OCI-LY7 (cell line): ENCODE measurements around the gene RIMBP3B.
"Not testable (repeated sequence)": the region's sequence is repeated elsewhere in the genome, so short reads cannot be mapped to it uniquely, and the experiment has no call there.

Experiments
- EZH2phosphoT487 ChIP-seq: fragments of 200-600 bp; sonication (generic); IDR thresholded peaks from 2 replicates; pipeline ENCODE4 v1.6.1; 2018; ENCODE audit warnings: low read depth, borderline replicate concordance, mild to moderate bottlenecking, mixed run types, antibody characterized with exemption, low read length, moderate library complexity, mixed read lengths
- TF ChIP-seq, protein P1 (sequence below): fragments of 200-600 bp; sonication (generic); conservative IDR thresholded peaks from 2 replicates; pipeline ENCODE4 v1.5.1; 2014; ENCODE audit warnings: mild to moderate bottlenecking, antibody characterized with exemption, low read length, moderate library complexity, mixed read lengths

DNA sequence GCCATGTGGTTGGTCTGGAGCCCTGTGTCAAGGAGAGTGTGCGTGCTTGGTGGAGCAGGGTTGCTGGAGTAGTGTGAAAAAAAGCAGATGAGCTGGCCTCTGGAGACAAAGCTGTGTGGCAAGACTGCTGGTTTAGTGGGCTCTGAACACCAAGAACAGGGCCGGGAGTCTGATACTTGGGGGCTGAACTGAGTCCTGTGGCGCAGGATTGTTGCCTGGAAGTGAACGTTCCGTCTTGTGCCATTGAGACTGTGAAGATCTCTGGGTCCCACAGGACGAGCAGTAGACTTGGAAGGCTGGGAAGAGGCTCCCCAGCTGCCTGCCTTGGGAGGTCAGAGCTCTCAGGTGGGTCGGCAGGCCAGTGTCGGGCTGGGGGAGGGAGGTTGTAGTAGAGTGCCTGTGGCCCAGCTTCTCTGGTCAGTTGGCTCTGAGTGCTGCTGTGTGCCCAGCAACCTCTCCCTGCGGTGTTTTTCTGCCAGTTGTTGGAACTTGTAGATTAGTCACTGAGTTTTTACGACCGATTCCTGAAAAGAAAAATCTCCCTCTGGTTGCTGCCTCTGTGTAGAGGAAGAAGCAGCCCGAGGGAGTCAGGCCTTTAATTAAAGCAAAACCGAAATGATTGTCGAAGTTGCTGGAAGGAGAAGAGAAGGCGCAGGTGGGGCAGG, 35.6 kb downstream of the RIMBP3B start:
- TF ChIP-seq, protein P1, sequence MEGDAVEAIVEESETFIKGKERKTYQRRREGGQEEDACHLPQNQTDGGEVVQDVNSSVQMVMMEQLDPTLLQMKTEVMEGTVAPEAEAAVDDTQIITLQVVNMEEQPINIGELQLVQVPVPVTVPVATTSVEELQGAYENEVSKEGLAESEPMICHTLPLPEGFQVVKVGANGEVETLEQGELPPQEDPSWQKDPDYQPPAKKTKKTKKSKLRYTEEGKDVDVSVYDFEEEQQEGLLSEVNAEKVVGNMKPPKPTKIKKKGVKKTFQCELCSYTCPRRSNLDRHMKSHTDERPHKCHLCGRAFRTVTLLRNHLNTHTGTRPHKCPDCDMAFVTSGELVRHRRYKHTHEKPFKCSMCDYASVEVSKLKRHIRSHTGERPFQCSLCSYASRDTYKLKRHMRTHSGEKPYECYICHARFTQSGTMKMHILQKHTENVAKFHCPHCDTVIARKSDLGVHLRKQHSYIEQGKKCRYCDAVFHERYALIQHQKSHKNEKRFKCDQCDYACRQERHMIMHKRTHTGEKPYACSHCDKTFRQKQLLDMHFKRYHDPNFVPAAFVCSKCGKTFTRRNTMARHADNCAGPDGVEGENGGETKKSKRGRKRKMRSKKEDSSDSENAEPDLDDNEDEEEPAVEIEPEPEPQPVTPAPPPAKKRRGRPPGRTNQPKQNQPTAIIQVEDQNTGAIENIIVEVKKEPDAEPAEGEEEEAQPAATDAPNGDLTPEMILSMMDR = not testable (repeated sequence)
- TF ChIP-seq EZH2phosphoT487 = not testable (repeated sequence)
